ENCODE measurements around the gene TMEM52.

DNA sequence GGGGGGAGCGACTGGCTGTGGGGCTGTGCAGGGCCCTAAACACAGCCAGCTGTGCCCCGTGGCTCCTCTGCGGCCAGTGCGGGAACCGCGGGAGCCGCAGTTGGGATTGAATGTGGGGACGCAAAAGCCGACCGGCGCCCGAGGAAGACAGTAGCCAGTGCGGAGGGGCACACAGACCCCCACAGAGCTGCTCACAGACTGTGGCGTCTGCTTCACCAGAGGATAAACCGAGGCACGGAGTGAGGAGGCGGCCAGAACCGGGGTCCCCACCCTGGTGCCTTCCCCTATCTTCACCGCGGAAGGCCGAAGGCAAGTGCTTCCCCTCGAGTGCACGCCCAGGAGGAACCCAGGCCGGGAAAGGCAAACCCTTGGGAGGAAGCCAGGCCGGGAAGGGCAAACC is 8.7 kb upstream of the TMEM52 start:
- TF ChIP-seq POLR2A (IDR thresholded peaks at IDR 0.05) (no peak), POLR2AphosphoS5 (IDR thresholded peaks at IDR 0.05) (no peak)

All from prostate gland (tissue), 1 donor.